MCF 10A (cell line): ENCODE data around the gene TMEM53. TPM values are rescaled to one million over a fixed set of nuclear protein-coding genes. Genes with fewer than 3 reads are reported as not detected.

Source experiments
- BruUV-seq: library from RNA; stranded (reverse); fragments of 400-500 nt; replicated peaks from 2 replicates; lab custom pipeline; 2021; lab: Mats Ljungman, UMichigan
- CTCF ChIA-PET: fragments of 300-600 bp; sonication (Branson Sonifier 250); formaldehyde crosslinking; extraction: SDS; loops from one replicate; lab custom pipeline; 2021; ENCODE audit warnings: antibody characterized with exemption, inconsistent platforms; lab: Yijun Ruan, JAX
- POLR2A ChIA-PET: fragments of 300-600, 350-650 bp; sonication (Branson Sonifier 250); formaldehyde crosslinking; extraction: SDS; loops from one replicate; lab custom pipeline; 2020; ENCODE audit warnings: antibody characterized with exemption, inconsistent platforms; lab: Yijun Ruan, JAX
- DNase-seq: peaks from one replicate; pipeline ENCODE4 v3.0.0-alpha.2; 2018; ENCODE audit not compliant: unreplicated experiment
- H3K27ac Mint-ChIP-seq: one replicate; pipeline ENCODE4 v1.8.0; 2022; ENCODE audit warnings: mild to moderate bottlenecking, low read depth, mixed read lengths; ENCODE audit not compliant: unreplicated experiment
- H3K27me3 Mint-ChIP-seq: one replicate; pipeline ENCODE4 v1.8.0; 2022; ENCODE audit warnings: mixed read lengths; ENCODE audit not compliant: insufficient read depth, unreplicated experiment
- H3K36me3 Mint-ChIP-seq: one replicate; pipeline ENCODE4 v1.8.0; 2022; ENCODE audit warnings: mild to moderate bottlenecking, moderate library complexity, mixed read lengths; ENCODE audit not compliant: insufficient read depth, unreplicated experiment
- H3K4me1 Mint-ChIP-seq: one replicate; pipeline ENCODE4 v1.8.0; 2022; ENCODE audit warnings: mixed read lengths; ENCODE audit not compliant: insufficient read depth, unreplicated experiment
- H3K4me3 Mint-ChIP-seq: one replicate; pipeline ENCODE4 v1.8.0; 2022; ENCODE audit warnings: mild to moderate bottlenecking, moderate library complexity, mixed read lengths; ENCODE audit not compliant: unreplicated experiment
- H3K9me3 Mint-ChIP-seq: one replicate; pipeline ENCODE4 v1.8.0; 2022; ENCODE audit warnings: mixed read lengths; ENCODE audit not compliant: unreplicated experiment
- CTCF ChIP-seq: fragments of 200-600 bp; IDR thresholded peaks from one replicate; pipeline ENCODE4 v1.8.0; 2022; ENCODE audit warnings: antibody characterized with exemption, mild to moderate bottlenecking; ENCODE audit not compliant: unreplicated experiment
- intact Hi-C: fragments of 100-400 bp; cut with micrococcal nuclease; formaldehyde crosslinking; loops from 2 replicates; pipeline ENCODE4 v1.14.1; 2022
- total RNA-seq: library from RNA; stranded (reverse); gene quantifications from 2 replicates; pipeline ENCODE4 v1.2.3, GENCODE V29; 2022

Gene TMEM53
- total RNA-seq, 1 experiment from 2014 or later, result 2.2 TPM

- Mint-ChIP-seq H3K27ac (no peak overlapping the region), H3K36me3 (no peaks in the 10 kb centered on the region), H3K4me1 (peaks cover 12% of the 10 kb centered on the region), H3K27me3 (no peaks in the 10 kb centered on the region), H3K4me3 (no peak overlapping the region), H3K9me3 (no peaks in the 10 kb centered on the region)
- CTCF ChIA-PET, result interaction anchor here (0.5 kb wide), 1 partner anchor 15 kb away, joined by 4 read pairs; no protein-coding TSS in a partner anchor
- POLR2A ChIA-PET, result interaction anchor here (0.7 kb wide), 1 partner anchor 343 kb away, joined by 3 read pairs; no protein-coding TSS in a partner anchor
- BruUV-seq, result no TSS peak
- DNase-seq, result no peak
- intact Hi-C loops, result no loop called here
- no peak for TF ChIP-seq CTCF
Observed at GRCh38 chr1:44698138-44698537, 23.9 kb upstream of the TMEM53 start.

- Mint-ChIP-seq H3K27me3 (no peaks in the 10 kb centered on the region), H3K9me3 (no peaks in the 10 kb centered on the region), H3K27ac (no peak overlapping the region), H3K4me1 (peaks cover 6% of the 10 kb centered on the region), H3K36me3 (no peaks in the 10 kb centered on the region), H3K4me3 (no peak overlapping the region)
- ChIA-PET POLR2A (interaction anchor here (1.3 to 2.5 kb wide), 2 partner anchors 13 to 25 kb away, joined by 3 to 8 read pairs; no protein-coding TSS in a partner anchor), CTCF (interaction anchor here (0.9 kb wide), 1 partner anchor 102 kb away, joined by 3 read pairs; no protein-coding TSS in a partner anchor)
- intact Hi-C loops, result no loop called here
- no peak for DNase-seq
- TF ChIP-seq CTCF, result no peak
- BruUV-seq, result no TSS peak
Observed at GRCh38 chr1:44696789-44697345, 22.6 kb upstream of the TMEM53 start.

DNA sequence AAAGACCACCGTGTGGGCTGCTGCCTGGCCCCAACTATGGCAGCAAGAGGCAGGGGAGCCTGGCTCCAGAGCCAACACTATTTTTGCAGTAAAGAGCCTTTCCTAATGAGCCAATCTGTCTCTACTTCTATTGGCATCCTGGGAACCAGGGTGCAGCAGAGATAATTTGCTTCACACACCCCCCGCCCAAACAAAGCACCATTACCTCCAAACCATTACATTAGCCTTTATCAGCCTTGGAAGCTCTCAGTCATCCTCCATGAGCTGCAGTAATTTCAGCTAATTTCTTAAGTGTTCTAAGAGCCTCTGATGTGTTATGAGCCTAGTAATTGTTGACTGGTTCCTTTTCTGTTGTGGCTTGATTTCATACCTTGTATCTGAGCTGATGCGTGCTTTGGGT is 21.8 kb upstream of the TMEM53 start:
- Mint-ChIP-seq H3K4me3 (no peak overlapping the region), H3K27me3 (no peaks in the 10 kb centered on the region), H3K9me3 (no peaks in the 10 kb centered on the region), H3K4me1 (peaks cover 6% of the 10 kb centered on the region), H3K36me3 (no peaks in the 10 kb centered on the region), H3K27ac (no peak overlapping the region)
- intact Hi-C loops, result no loop called here
- POLR2A ChIA-PET, result interaction anchor here (2.5 kb wide), 1 partner anchor 26 kb away, joined by 8 read pairs; no protein-coding TSS in a partner anchor
- no peak for TF ChIP-seq CTCF
- CTCF ChIA-PET, result interaction anchor here (0.9 kb wide), 1 partner anchor 101 kb away, joined by 3 read pairs; no protein-coding TSS in a partner anchor
- no peak for DNase-seq
- no TSS peak for BruUV-seq

GRCh38 chr1:44695671-44696070 is 21.4 kb upstream of the TMEM53 start:
- H3K36me3 Mint-ChIP-seq, result no peaks in the 10 kb centered on the region
- no peak for TF ChIP-seq CTCF
- BruUV-seq, result no TSS peak
- no peak overlapping the region for H3K27ac Mint-ChIP-seq
- ChIA-PET CTCF (no interaction called here), POLR2A (interaction anchor here (2.5 kb wide), 1 partner anchor 26 kb away, joined by 8 read pairs; no protein-coding TSS in a partner anchor)
- H3K4me1 Mint-ChIP-seq, result peaks cover 6% of the 10 kb centered on the region
- no peaks in the 10 kb centered on the region for H3K9me3 Mint-ChIP-seq
- no peaks in the 10 kb centered on the region for H3K27me3 Mint-ChIP-seq
- H3K4me3 Mint-ChIP-seq, result no peak overlapping the region
- intact Hi-C loops, result no loop called here
- DNase-seq, result no peak
